NK-92 (cell line): ENCODE results near the gene CALCOCO1.

ENCODE experiments used
- DNase-seq: peaks from one replicate; lab custom pipeline; 2025; ENCODE audit not compliant: unreplicated experiment; lab: John Stamatoyannopoulos, UW

Gene CALCOCO1

DNA sequence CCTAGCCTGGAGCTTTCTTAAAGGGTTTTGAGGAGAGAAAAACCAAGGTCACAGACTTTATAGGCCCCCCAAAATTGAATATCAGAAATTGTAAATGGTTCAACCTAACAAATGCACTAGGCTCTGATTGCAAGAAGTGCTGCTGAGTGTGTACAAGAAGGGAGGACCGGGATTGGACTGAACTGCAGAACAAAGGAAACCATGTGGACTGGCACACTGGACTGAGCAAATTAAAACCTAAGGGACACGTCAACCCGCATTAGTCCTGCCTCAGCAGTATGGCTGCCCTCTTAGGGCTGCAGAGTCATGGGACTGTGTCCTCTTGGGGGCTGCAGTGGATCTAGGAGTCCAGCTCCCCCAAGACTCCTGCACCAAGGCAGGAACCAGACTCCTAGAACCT, 25.4 kb upstream of the CALCOCO1 start:
- DNase-seq = no peak

DNA sequence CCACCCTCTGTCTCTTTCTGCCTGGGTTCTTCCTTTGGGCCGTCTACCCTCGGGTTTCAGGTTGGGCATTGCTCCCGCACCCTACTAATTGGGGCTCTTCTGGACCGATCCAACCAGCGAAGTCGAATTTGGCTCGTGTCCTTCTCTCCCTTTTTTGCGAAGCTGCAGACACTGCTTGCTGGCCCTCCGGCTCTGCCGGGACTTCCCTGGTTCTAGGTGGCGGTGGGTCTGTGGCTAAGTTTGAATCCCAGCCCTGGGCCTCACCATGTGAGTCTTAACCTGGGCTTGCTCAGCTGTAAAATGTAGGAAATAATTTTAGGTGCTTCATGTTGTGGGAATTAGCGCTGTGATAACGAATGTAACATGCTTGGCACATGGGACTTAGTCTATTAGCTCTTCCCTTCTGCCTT, 24.9 kb upstream of the CALCOCO1 start:
- DNase-seq = no peak

DNA sequence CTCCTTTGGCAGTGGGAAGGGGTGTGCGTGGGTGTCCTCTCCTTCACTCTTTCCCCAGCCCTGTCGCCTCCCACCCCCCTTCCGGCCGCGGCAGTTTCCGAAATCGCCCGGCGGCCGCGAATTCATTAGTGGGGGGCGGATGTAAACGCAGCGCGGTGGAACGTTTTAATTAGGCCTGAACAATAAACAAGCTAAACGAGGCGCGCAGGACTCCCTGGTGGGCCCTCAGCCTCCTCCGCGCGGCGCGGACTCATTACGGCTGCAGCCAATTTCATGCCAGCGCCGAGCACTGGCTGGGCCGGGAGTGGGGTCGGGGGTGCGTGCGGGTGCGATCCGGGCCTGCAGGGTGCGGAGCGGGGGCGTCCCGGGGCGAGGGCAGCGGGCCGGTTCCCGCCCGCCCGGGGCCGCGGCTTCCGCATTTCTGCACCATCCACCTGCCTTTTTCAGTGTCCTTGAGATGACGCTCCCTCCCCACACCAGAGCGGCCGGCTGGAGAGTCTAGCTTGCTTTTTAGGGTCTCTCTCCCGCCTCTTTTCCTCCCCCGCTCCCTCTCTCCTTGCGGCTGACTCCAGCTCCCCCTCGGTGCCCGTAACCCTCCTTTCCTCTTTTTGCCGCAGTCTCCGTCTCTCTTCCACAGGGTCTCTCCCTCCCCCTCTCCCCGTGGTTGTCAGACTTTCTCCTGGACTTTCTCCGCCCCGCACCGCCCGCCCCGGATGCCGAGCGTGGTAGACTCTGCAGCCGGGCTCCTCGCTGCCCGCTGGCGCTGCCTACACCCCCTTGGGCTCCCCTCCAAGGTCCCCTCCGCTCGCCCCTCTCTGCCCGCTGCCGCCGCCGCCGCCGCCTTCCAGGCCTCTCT, 24.3 kb upstream of the CALCOCO1 start, which contains the start of gene CISTR:
TSS of gene CISTR (minus strand) at position 644 of the 856 bp plus-strand sequence.
- no peak for DNase-seq

DNA sequence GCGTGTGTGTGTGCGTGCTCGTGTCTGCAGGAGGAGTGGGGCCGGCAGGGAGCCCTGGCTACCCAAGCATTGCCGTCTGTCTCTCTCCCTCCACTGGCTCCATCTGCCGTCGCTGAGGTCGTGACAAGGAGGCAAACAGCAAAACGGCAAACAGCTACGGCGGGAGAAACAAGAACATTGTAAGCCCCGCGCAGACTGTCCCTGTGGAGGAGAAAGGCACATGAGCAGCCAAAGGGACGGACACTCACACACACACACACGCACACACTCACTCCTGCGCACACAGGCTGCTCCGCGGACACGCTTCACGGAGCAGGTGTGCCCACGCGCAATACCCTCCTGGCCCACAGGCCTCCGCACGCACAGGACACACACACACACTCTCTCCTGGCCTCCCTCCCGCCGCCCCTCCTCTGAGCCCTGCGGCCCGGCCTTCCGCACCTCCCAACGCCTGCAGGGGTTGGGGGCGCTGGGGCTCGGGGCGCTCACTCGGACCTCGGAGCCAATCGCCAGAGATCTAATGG, 23.6 kb upstream of the CALCOCO1 start:
- no peak for DNase-seq

DNA sequence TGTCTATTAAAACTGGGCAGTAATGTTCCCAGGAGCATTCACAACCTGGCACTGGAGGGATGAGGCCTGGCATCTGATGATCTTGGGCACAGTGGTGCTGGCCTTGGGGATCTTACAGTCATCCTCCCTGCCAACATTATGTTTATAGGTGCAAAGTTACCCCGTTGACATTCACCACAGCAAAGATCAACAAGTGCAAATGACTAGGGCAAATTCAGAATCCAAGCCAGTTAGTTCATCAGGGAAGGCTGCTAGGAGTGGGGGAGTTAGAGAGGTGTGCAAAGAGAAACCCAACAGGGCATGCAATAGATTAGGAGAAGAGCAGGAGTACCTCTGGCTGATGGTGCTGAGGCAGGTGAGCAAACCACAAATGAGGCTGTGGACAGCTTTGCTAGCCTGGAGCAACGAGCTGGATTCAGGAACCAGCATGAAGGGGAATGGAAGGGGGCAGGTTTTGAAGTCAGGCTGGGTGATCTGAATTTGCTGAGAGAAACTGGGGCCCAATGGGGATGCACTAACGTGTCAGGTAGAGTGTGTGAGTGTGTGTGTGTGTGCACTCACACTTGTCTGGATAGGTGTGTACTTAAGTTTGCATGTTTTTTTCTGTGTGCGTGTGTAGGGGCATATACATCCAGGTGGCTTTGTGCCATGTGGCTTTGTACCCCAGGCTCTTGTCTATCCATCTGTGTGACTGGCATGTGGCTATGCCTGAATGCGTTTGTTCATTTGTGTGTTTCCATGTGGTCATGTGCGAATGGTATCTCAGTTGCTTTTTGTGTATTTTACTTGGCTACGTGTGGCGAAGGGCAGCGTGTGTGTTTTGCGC, 22.9 kb upstream of the CALCOCO1 start:
- DNase-seq = no peak

DNA sequence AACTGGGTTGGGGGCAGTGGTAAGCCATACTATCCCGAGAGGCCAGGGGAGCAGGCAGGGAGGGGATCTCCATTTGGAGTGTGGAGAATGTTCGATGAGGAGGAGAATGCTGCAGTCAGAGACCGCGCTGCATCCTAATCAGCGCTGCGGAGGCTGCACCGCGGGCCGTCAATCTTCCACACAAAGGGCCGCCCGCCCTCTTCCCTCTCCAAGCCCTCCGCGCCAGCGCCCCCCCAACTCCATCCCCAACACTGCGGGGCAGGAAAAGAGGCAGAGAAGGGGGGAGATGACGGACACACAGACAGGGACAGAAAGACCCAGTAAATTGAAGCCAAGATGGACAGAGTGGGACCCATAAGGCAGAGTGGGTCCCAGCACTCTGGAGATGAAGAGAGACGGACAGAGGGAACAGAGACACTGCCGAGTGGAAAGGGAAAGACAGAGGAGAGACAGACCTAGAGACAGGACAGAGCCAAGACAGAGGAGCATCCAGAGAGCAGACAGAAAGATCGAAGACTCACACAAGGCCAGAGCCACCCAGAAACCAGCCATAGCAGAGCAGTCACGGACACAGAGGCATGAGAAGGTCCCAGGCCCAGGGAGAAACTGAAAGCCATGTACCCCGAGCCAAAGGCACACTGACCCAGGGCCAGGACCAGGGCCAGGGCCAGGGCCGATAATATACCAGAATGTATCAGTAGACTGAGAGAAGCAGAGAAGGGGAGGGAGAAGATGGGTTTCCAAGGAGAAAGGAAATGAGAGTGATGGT, 21.0 kb upstream of the CALCOCO1 start:
- no peak for DNase-seq

DNA sequence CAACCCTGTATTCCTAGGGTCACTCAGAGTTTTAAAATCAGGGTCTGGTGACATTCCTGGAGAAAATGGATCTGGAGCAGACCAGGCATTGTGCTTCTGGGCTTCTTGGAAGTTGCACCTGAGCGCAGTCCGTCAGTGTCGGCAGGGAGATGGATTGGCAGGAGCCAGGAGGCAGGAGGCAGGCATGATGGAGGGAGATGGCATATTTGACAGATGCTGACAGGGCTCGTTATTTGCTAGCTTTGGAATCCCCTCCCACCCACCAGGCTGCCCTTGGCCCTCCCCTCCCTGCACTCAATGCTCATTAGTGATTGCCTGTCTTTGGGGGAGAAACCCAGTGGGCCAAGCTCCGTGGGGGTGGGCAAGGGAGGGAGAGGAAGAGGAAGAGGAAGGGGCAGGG, 19.8 kb upstream of the CALCOCO1 start:
- DNase-seq = no peak

DNA sequence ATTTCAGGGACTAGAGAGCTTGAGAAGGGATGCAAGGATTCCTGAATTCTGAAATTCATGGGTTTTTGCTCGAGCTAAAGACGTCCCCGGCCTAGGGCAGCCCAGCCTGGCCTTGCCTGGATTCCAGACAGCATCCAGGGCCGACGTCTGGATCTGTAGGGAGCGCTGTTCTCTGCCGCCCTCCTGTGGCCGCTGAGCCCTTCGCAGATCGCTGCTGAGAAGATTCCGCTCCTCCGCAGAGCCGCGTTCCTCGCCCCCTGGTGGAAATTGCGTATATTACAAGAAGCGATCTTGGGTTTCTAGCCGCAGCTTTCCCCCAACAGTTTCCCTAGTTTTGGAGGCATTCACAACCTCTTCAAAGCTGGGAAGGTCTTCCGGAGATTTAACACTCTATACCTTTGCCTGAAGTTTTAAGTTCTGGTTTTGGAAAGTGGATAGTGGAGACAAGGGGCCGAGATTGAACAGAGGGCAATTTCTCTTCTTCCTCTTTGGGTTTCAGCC, 19.4 kb upstream of the CALCOCO1 start:
- DNase-seq = no peak

DNA sequence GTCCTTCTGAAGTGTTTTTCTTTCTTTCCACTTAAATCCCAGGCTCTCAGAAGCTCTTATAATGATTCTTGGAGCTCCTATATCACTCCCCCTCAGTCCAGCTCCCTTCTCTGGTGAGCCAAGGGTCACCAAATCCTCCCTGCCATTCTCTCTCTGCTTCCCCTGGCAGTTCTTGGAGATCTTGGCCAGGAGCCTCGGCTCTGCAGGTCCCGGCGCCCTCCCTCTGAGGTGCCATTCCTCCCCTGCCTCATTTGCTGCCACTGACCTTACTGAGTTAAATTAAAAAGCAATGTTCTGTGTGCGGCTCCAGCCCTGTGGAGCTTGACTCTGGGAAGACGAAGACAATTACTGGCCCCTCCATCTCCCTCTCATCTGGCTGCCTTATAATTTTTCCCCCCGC, 17.5 kb upstream of the CALCOCO1 start:
- DNase-seq = no peak

DNA sequence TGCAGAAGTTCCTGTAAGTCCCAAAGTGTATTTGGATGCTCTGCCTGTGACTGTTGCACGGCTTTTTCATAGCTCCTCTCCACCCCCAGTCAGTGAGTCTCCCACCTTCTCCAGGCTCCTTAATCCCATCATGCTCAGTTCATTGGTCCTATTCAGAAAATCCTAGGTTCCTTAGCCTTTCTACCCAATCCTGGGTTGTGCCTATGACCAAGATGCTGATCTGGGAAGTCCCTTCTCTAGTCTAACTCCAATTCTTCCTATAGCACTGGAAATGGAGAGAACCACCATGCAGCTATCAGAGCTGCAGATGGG, 16.8 kb upstream of the CALCOCO1 start:
- no peak for DNase-seq

DNA sequence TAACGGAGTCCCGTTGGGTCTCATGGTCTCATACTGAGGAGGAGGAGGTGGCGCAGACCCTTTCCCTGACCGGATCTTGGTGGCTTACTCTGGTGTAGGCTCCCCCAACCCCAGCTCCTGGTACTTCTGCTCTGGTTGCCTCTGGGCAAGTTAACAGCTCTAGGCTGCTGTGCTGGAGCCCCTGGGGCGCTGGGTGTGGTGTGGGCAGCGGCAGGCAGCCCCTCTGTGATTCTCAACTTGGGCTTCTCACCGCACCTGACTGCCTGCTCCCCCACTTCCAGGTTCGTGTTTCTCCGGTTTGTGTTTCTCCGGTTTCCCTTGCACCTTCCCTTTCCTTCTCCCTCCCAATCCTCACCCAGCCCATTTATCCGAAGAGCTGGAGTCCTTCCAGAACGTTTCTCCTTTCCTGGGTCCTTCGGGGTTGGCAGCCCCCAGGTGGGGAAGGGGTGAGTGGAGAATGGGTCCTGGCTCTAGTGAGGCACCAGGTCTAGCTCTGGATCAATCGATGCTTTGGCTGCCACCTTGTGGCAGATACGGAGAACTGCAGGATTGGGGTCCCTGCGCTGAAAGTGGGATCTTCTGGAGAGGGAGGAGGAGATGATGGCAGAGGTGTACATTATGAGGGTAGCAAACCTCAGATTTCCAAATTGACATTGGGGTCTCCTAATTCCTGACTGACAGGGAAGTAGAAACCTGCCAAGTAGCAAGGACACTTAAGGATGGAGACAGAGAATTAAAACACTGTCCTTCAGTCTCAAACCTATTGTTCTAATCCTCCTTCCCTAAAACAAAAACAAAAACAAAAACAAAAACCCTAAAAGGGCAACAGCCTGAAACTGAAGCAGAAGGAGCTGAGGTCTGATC, 16.2 kb upstream of the CALCOCO1 start:
- DNase-seq = no peak

DNA sequence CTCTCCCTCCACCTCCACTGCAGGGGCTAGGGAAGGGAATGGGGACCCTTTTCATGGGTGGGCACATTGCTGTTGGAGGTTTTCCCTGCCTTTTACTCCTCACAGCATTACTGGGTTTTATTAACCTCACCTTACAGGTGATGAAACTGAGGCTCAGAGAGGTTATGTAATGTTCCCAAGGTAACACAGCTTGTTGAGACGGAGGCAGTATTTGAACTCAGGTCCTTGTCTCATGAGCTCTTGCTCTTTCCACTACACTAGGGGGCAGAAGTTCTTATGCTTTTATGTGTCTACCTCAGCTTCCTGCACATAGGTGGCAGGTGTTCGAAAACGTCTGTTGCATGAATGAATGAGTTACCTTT, 12.9 kb upstream of the CALCOCO1 start:
- no peak for DNase-seq

DNA sequence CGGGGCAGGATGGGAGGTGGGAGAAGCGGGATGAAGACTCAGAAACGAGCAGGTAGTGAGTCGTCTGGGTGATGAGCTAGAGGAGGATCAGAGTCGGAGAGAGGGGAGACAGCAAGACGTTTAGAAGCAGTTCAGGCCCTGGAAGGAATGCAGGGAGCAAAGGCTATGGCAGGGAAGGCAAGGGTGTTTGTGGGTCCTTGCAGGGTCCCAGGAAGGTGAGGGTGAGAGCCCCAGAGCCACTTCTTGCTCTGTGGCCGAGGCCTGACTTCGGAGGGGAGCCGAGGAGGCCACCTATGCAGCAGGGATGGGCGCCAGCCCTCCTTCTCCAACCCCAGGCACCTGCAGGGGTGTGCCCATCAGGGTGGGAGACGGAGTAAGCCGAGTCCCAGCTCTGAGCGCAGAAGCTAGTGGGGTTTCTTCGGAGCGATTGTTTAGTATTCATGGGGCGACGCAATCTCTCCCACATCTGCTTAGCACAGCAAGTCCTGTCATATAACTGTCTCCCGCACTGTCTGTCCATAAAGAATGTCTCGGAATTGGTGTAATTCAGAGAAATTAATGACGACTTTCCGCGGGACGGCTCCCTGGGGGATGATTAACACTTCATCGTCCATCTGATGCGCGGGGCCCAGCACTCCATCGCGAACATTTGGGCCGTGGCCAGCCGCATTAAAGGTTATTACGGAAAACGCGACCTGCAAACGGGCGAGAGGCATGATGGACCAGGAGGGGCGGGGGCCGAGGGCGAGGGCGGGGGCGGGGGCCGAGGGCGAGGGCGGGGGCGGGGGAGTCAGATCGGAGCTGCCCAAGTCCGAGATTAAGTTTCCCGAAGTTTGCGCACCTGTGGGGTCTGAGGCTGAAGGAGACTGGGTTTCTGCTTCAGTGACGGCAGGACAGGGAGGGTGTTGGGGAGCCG, 12.2 kb upstream of the CALCOCO1 start:
- DNase-seq = no peak

DNA sequence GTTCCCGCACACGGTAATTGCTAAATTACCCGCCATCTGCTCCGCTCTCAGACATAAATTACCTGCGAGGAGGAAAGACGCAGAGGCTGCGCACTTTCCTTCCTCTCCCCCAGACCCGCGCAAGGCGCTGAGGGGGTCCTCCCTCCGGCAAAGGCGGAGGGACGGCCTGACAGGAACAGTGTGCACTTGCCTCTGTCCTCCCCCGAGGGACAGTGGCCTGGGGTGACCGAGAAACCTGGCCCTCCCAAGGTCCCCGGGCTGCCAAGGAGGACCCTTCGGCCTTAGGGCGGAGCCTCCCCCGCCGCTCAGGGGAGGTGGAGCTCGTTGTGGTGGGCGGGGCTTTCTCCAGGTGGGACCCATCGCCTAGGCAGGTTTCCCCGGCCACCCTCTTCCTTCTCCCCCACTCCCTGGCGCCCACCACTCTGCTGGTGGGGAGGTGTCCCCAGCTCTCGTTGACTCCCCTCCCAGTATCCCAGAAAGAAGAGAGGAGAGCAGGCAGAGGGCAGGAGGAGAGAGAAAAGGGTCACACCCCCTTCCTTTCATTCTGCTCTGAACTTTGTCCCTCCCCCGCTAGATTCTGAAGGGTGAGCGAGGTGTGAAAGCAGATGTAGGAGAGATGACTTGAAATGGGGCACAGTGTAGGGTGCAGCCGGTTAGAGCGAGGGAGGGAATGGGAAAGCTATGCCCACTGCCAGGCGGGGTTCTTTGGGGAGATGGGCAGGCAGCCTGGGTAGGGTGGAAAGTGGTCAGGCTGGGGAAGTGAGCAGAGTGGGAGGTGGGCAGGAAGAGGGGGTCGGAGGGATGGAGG, 11.4 kb upstream of the CALCOCO1 start:
- DNase-seq = no peak

DNA sequence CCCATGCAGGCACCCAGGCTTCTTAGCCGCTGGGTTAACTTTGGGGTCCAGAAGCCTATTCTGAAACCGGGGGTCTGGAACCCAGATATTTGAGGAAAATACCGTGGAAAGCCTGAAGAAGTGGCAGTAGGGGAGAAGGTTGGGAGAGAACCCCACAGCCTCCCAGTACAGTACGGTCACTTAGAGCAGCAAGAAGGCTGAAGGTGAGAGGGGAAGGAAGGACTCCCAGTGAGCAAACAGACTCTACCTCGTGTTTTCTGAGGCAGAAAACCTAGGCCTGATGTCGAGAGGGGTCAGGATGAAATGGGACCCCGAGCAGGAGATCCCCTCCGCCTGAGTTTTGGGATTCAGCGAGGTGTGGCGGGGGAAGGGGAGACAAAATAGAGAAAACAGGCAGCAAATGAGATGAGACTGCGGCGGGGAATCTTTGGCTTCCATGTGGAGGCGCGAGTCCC, 10.7 kb upstream of the CALCOCO1 start:
- DNase-seq = no peak

DNA sequence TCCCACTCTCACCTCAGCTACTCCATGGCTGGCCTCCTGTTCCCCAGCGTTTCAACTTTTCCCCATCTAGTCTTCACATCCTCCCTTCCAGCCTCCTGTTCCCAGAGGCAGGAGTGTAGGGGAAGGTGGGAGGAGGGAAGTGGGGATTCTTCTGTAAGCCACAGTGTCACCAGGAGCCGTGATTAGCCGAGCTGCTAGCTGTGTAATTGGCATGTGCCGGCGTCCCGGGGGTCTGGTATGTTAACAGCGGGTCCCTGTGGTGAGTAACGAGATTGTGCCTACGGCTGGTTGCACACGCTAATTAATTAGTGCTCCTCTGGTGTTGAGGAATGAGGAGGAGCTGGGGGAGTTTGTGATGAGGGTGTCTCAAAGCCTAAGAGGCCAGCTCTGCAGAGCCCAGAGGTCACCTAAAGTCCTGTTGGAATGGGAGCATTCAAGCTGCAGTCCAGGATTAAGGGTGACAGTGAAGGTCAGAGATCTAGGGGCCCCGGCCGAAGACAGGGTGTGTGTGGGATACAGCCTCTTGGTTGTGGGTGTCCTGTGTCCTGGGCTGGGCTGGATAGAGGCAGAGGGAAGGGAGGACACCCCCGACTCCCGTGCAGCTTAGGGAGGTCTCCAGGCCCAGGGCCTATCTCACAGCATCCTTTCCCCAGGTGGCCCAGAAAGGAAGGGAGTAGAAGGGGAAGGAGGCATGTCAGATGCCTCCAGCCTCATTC, 10.0 kb upstream of the CALCOCO1 start:
- no peak for DNase-seq

DNA sequence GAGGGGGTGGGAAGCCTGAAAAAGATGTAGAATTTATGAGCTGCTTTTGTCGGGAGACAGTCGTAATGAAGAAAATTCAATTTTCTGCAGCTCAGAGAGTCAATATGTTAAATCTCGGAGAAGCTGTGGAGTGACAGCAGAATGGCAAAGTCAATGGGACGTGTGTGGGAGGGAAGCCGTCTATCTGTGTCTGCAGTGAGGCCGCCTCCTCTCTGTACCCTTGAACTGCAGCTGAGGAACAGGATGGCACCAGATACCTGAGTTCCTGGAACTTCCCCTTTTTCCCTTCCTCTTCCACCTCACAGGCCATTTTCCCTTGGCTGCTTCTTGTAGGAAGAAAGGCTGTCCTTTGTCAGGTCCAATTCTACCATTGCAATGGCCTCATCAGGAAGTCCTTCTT, 9.3 kb upstream of the CALCOCO1 start:
- no peak for DNase-seq

DNA sequence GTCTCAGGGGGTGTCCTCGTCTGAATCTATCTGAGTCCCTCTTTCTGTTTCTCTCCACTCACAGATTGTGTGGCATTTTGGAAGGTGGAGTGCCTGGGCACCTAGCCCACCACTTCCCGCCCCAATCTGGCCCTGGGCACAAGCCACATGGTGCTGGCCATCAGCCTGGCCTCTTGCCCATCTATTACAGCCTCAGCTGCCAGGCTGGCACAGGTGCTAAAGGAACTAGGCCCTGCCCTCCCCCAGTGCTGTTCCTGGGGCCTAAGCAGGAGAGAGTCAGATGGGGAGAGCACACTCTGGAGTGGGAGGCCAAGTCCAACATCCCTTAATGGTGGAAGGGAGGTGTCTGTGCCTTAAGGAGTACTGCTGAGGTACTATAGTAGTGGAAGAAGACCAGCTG, 8.3 kb upstream of the CALCOCO1 start:
- DNase-seq = no peak
